LNCAP (cell line): Measurements from ENCODE around the gene PPP1R14B.
A peak's percentile ranks its signal among the peaks of the same experiment; 100 is the strongest.

Experiments
- TF ChIP-seq, protein P1 (sequence below): fragments of 450-650 bp; IDR thresholded peaks from 2 replicates; pipeline ENCODE4 v1.5.1; 2017; ENCODE audit warnings: mild to moderate bottlenecking

Gene PPP1R14B

DNA sequence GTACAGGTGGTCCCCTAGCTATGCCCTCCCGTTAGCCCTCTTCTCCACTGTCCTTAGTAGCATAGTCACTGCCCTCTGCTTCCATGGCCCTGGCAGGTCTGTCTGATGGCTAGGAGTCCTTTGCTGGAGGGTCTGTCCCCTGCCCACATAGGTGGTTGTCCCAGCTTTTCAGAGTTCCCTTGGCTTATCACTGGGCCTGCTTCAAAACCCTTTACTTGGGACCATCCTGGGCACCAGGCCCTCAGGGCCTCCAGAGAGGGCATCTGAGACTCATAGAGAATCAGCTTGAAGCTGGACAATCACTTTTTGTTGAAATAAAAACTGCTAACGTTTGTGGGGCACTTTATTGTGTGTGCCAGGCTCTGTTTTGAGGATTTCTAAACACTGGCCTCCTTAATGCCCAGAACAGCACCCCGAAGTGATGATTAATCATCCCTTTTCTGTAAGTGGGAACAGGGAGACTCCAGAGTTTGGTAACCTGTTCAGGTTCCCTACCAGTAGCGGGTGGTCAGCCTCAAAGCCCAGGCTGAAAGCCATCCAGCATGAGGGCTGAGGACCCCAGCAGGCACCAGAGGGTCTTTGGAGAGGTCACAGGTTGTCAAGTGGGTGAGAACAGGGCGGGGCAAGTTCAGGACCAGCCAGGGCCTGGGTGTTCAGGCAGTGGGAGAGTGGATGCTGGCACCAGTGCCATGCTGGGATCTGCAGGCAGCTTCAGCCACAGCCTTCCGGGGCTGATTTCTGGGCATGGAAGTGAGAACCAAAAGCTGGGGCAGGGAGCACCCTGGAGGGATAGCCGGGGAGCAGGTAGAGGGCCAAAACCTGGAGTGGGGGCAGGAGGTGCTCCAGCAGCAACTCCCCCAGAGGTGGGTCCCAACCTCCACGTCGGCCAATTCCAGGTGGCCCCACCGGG, 43.9 kb upstream of the PPP1R14B start:
- TF ChIP-seq, protein P1, sequence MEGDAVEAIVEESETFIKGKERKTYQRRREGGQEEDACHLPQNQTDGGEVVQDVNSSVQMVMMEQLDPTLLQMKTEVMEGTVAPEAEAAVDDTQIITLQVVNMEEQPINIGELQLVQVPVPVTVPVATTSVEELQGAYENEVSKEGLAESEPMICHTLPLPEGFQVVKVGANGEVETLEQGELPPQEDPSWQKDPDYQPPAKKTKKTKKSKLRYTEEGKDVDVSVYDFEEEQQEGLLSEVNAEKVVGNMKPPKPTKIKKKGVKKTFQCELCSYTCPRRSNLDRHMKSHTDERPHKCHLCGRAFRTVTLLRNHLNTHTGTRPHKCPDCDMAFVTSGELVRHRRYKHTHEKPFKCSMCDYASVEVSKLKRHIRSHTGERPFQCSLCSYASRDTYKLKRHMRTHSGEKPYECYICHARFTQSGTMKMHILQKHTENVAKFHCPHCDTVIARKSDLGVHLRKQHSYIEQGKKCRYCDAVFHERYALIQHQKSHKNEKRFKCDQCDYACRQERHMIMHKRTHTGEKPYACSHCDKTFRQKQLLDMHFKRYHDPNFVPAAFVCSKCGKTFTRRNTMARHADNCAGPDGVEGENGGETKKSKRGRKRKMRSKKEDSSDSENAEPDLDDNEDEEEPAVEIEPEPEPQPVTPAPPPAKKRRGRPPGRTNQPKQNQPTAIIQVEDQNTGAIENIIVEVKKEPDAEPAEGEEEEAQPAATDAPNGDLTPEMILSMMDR = no peak

DNA sequence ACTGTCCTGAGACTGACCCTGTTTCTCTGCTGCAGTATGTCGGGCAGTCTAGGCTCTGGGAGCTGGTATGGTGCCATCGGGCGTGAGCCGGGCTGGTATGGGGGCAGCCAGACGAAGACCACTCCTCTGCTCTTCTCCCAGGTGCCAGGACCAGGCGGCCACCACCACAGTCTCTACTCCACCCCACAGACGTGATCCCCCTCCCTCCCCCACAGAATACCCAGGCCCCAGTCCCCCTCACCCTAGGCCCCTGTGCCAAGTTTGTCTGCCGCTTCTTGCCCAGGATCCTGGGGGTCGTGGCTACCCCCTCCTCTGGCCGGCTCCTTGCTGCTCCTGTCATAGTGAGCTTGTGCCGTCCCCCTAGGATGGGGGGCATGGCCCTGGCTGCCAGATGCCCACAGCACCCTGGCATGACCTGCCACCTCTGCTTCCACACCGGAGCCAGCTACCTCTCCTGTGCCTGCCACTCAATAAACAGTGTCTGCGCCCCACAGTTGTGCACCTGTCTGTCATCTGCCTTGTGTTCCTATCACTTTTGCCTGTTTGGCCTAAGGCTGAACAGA, 42.3 kb upstream of the PPP1R14B start:
- TF ChIP-seq, protein P1 = no peak

DNA sequence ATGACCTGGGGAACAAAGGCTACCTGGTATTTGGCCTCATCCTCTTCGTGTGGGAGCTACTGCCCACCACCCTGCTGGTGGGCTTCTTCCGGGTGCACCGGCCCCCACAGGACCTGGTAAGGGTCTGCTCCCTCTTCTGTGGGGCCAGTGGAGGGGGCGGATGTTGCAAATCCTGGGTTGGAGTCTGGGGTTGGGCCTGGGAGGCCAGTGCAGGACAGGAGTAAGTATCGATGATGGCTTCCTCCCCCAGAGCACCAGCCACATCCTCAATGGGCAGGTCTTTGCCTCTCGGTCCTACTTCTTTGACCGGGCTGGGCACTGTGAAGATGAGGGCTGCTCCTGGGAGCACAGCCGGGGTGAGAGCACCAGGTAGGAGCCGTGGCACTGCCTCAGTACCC, 41.6 kb upstream of the PPP1R14B start:
- TF ChIP-seq, protein P1 = no peak

DNA sequence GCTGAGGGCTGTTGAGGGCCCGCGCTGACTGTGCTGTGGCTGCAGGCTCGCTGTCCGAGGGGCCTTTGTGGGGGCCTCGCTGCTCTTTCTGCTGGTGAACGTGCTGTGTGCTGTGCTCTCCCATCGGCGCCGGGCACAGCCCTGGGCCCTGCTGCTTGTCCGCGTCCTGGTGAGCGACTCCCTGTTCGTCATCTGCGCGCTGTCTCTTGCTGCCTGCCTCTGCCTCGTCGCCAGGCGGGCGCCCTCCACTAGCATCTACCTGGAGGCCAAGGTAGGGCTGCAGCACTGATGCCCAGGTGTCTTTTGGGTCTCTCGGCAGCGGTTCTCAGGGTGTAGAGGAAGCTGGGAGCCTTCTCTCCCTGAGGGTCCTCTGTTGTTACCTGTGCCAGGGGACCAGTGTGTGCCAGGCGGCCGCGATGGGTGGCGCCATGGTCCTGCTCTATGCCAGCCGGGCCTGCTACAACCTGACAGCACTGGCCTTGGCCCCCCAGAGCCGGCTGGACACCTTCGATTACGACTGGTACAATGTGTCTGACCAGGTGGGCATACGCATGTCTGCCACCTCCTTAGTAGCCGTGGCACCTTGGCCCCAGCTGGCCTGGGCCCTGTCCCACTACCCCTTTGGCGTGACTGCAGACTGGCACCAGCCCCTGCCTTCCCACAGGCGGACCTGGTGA, 41.1 kb upstream of the PPP1R14B start:
- TF ChIP-seq, protein P1 = no peak

DNA sequence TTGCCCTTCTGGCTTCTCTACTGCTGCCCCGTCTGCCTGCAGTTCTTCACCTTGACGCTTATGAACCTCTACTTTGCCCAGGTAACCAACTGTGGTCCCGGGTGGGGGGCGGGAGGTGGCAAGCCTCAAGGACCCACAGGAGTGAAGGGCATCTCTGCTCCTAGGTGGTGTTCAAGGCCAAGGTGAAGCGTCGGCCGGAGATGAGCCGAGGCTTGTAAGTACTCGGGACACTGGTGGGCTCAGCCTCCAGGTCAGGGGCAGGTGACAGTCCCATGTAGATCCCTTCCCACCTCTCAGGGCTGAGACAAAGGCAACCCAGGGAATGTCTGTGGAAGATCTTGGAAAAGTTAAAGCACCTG, 40.0 kb upstream of the PPP1R14B start:
- TF ChIP-seq, protein P1 = no peak

DNA sequence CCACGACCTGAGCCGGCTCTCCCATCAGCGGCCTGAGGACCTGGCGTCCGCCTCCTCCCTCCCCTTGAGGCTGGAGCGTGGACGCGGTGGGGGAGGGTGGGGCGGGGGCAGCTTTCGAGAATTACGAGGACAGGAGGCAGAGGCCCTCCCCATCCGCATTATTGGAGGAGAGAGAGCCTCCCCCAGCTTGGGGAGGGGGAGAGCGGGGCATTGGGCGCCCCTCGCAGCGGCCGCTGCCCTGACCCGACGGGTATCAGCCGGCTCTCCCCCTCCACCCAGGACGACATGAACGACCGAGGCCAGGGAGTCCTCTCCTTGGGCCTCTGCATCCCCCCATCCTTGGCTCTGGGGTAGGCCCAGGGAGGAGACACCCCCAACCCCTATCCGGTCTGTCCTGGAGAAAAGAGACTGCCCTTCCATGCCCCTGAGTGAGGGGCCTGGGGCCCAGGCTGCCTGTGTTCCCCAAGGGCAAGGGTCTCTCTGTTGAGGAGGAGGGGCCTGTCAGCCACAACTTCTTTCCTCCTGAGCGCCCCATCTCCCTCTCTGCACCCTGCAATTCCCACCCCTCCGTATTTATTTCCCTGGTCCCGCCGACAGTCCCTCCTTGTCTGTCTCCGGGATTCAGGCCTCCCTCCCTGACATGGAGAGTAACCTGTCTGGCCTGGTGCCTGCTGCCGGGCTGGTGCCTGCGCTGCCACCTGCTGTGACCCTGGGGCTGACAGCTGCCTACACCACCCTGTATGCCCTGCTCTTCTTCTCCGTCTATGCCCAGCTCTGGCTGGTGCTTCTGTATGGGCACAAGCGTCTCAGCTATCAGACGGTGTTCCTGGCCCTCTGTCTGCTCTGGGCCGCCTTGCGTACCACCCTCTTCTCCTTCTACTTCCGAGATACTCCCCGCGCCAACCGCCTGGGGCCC, 39.4 kb upstream of the PPP1R14B start:
- TF ChIP-seq, protein P1 = 0 out of 2 replicates have a peak, but pooled peaks have one; percentile 22
